Tibial nerve (tissue), 3 donors: ENCODE measurements around the gene KTI12.

Experiments
- POLR2A ChIP-seq, 2 donors: fragments of 450-650 bp; IDR thresholded peaks; one replicate each; pipeline ENCODE4 v1.6.1; 2017; ENCODE audit warnings: antibody characterized with exemption in 2 of 2, mild to moderate bottlenecking in 2 of 2, moderate library complexity in 2 of 2
- TF ChIP-seq, protein P1 (sequence below), 5 experiments: fragments of 200-600 bp in 3 of 5; fragments of 450-650 bp in 2 of 5; sonication (generic) in 3 of 5; IDR thresholded peaks; one replicate each; pipeline ENCODE4 v1.5.1; 2016 to 2019; ENCODE audit warnings: antibody characterized with exemption in 5 of 5, mild to moderate bottlenecking in 3 of 5, moderate library complexity in 2 of 5

GRCh38 chr1:51998701-51999100 is 34.9 kb downstream of the KTI12 start:
- TF ChIP-seq, protein P1, sequence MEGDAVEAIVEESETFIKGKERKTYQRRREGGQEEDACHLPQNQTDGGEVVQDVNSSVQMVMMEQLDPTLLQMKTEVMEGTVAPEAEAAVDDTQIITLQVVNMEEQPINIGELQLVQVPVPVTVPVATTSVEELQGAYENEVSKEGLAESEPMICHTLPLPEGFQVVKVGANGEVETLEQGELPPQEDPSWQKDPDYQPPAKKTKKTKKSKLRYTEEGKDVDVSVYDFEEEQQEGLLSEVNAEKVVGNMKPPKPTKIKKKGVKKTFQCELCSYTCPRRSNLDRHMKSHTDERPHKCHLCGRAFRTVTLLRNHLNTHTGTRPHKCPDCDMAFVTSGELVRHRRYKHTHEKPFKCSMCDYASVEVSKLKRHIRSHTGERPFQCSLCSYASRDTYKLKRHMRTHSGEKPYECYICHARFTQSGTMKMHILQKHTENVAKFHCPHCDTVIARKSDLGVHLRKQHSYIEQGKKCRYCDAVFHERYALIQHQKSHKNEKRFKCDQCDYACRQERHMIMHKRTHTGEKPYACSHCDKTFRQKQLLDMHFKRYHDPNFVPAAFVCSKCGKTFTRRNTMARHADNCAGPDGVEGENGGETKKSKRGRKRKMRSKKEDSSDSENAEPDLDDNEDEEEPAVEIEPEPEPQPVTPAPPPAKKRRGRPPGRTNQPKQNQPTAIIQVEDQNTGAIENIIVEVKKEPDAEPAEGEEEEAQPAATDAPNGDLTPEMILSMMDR (IDR thresholded peaks at IDR 0.05): no peak
- no peak for TF ChIP-seq POLR2A (IDR thresholded peaks at IDR 0.05)
